Omental fat pad (tissue), 4 donors: ENCODE data around the gene WFDC9. TPM values are rescaled to one million over a fixed set of nuclear protein-coding genes. Genes with fewer than 3 reads are reported as not detected.
"Not testable (repeated sequence)": the region's sequence is repeated elsewhere in the genome, so short reads cannot be mapped to it uniquely, and the experiment has no call there.

ENCODE experiments used
- ATAC-seq: fragments of 150-250 bp; one replicate; pipeline ENCODE4 v1.9.1; 2016; ENCODE audit warnings: mild to moderate bottlenecking, moderate library complexity; ENCODE audit not compliant: low FRiP score
- DNase-seq: peaks from one replicate; pipeline ENCODE4 v3.0.0-alpha.2; 2019; ENCODE audit warnings: low spot score
- total RNA-seq, 4 donors: library from RNA; depleted of rRNA; stranded (reverse); fragments of >200 nt; gene quantifications; one replicate each; pipeline ENCODE4 v1.1.0, GENCODE V29; 2016
- TF ChIP-seq, protein P1 (sequence below), 3 donors: fragments of 450-650 bp; IDR thresholded peaks; one replicate each; pipeline ENCODE4 v1.5.1; 2016 to 2017; ENCODE audit warnings: antibody characterized with exemption in 3 of 3, mild to moderate bottlenecking in 3 of 3, moderate library complexity in 2 of 3

WFDC9 gene
- total RNA-seq, 4 donors from 2014 or later: not detected

DNA sequence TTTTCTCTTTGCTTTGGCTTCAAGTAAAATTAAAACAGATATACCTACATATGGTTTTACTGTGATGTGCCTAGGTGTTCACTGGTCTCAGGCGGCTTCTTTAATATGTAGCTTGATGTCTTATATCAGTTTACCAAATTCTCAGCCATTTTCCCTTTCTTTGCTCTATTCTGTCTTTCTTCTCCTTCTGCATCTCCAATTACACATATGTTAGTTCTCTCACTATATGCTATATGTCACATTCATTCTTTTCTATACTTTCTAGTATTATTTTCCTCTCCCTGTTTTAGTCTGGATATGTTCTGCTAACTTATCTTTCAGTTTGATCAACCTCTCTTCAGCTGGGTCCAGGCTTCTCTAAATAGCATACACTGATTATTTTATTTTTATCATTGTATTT lies 37.6 kb downstream of the WFDC9 start:
- DNase-seq (no peak), ATAC-seq (no peak)
- TF ChIP-seq, protein P1, sequence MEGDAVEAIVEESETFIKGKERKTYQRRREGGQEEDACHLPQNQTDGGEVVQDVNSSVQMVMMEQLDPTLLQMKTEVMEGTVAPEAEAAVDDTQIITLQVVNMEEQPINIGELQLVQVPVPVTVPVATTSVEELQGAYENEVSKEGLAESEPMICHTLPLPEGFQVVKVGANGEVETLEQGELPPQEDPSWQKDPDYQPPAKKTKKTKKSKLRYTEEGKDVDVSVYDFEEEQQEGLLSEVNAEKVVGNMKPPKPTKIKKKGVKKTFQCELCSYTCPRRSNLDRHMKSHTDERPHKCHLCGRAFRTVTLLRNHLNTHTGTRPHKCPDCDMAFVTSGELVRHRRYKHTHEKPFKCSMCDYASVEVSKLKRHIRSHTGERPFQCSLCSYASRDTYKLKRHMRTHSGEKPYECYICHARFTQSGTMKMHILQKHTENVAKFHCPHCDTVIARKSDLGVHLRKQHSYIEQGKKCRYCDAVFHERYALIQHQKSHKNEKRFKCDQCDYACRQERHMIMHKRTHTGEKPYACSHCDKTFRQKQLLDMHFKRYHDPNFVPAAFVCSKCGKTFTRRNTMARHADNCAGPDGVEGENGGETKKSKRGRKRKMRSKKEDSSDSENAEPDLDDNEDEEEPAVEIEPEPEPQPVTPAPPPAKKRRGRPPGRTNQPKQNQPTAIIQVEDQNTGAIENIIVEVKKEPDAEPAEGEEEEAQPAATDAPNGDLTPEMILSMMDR (IDR thresholded peaks at IDR 0.05): no peak

DNA sequence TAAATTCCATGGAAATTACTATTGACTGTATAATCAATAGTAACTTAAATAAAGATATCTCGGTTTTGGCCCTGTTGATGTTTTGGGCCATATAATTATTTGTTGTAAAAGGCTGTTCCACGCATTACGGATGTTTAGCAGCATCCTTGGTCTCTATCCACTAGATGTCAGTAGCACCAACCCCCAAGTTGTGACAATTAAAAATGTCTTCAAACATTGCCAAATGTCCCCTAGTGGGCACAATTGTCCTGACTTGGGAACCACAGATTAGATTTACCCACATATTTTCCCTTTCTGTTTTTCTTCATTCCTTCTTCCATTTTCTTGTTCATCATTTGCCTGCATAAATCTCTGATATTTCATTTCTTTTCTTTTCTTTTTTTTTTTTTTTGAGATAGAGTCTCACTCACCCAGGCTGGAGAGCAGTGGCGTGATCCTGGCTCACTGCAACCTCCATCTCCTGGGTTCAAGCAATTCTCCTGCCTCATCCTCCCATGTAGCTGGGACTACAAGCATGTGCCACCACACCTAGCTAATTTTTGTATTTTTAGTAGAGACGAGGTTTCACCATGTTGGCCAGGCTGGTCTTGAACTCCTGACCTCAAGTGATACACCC lies 38.4 kb downstream of the WFDC9 start:
- TF ChIP-seq, protein P1 (IDR thresholded peaks at IDR 0.05): no peak
- ATAC-seq: no peak
- DNase-seq: no peak

DNA sequence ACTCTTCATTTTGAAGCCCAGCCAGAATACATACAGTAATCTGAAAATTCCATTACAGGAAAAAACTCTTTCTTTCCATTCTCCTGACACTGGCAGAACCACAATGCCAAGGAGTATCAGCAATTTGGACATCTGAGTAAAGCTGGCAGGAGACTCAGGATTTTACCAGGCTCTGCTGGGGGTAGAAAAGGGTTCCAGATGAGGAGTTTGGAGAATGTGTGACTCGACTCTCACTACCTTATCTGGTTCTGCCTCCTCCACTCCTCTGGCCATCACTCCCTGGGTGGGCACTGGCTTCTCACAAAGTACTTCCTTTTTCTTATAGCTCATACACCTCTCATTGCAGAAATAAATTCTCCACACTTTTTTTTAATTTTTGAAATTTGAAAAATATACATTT lies 41.4 kb downstream of the WFDC9 start:
- TF ChIP-seq, protein P1 (IDR thresholded peaks at IDR 0.05): no peak
- ATAC-seq (peak; percentile 59), DNase-seq (no peak)

DNA sequence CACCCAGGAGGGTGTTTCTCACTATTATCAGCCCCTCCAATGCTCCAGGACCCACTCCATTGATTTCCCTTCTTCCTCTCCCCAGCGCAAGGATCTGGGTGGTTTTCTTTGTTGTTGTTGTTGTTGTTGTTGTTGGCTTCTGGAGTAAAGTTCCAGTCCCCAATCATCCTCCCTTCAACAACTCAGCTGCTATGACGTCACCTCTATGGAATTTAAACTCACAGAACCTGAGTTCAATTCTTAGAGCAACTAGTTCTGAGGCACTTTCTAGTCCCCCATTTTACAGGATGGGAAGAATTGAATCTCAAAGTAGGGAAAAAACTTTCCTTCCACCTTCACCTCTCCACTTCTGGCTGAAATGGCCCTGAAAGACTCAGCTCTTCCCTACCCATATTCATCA lies 42.3 kb downstream of the WFDC9 start:
- TF ChIP-seq, protein P1 (IDR thresholded peaks at IDR 0.05): no peak
- ATAC-seq (no peak), DNase-seq (no peak)

DNA sequence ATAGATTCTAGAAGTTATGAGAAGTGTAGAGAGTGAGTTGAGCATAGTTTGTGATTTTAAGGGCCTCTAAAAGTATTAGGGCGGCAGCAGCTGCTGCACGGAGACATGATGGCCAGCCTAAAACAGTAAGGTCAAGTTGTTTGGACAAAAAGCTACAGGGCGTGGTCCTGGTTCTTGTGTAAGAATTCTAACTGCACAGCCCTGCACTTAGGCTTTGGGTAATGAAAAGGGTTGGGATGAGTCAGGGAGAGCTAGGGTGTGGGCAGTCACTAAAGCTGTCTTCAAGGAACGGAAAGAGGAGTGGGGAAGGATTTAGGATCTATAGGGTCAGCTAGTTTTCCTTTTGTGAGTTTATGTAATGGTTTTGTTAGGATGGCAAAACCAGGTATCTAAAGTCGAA lies 45.1 kb downstream of the WFDC9 start:
- ATAC-seq, DNase-seq: not testable (repeated sequence)

DNA sequence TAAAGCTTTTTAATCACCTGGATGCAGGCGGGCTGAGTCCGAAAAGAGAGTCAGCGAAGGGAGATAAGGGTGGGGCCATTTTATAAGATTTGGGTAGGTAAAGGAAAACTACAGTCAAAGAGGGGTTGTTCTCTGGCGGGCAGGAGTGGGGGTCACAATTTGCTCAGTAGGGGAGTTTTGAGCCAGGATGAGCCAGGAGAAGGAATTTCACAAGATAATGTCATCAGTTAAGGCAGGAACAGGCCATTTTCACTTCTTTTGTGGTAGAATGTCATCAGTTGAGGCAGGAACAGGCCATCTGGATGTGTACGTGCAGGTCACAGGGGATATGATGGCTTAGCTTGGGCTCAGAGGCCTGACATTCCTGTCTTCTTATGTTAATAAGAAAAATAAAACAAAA lies 46.8 kb downstream of the WFDC9 start:
- ATAC-seq, DNase-seq: not testable (repeated sequence)

DNA sequence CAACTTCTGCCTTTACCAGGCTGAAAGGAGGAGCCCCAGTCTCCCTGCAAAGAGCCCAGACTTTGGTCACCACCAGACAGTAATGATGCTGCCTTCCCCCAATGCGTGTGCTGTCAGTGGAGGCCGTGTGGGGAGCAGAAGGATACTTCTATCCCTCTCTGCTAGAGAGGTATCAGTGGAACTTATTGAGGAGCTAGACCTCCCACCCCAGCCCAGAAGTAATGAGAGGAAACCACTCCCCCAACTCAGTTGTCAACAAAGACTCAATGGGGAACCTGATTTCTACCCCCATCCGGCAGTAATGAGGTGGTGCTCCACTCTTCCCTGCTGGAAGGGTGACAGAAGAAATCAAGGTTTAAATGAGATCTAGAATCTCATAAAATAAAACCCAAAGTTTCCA lies 47.6 kb downstream of the WFDC9 start:
- DNase-seq (no peak), ATAC-seq (no peak)
- TF ChIP-seq, protein P1 (IDR thresholded peaks at IDR 0.05): no peak

DNA sequence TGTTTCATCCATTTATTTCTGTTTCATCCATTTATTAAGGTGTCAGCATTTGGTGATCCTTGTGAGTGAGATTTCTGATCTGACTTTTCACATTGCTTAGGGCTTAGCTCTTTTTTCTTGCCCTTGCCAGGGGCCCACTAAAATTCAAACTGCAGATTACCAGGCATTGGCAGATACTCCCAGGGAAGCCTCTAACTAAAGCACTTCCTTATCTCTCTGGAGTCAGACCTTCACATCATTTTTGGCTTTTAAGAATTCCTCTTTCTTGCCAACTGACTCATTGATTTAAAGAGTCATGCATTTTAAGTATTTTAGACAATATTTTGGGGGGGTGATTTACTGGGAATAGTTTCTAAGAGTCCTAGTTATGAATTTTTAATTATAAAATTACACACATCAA lies 49.4 kb downstream of the WFDC9 start:
- TF ChIP-seq, protein P1 (IDR thresholded peaks at IDR 0.05): no peak
- ATAC-seq (peak; percentile 81), DNase-seq (no peak)
